GM10266 (cell line): ENCODE measurements around the gene NRG3.

ENCODE experiments used
- DNase-seq: peaks from one replicate; pipeline ENCODE4 v3.0.0; 2012; ENCODE audit errors: extremely low spot score
- CTCF ChIP-seq: IDR thresholded peaks from 2 replicates; pipeline ENCODE4 v1.5.1; 2012; ENCODE audit warnings: mild to moderate bottlenecking, low read depth; ENCODE audit not compliant: control insufficient read depth, insufficient read depth; ENCODE audit errors: missing control alignments

The NRG3 gene

GRCh38 chr10:82440775-82441174 is 565.8 kb downstream of the NRG3 start:
- DNase-seq: no peak
- TF ChIP-seq CTCF: no peak

GRCh38 chr10:82452046-82452445 is 577.1 kb downstream of the NRG3 start:
- DNase-seq: no peak
- TF ChIP-seq CTCF: no peak

- no peak for TF ChIP-seq CTCF
- DNase-seq: no peak
Observed at GRCh38 chr10:82452676-82453075, 577.7 kb downstream of the NRG3 start.

GRCh38 chr10:82453678-82454293 is 578.8 kb downstream of the NRG3 start:
- TF ChIP-seq CTCF: no peak
- no peak for DNase-seq

- TF ChIP-seq CTCF: no peak
Observed at GRCh38 chr10:82462910-82463551, 588.0 kb downstream of the NRG3 start.

GRCh38 chr10:82463614-82464013 is 588.6 kb downstream of the NRG3 start:
- DNase-seq: no peak

More at GRCh38 chr10:82462910-82463551, 588.0 kb downstream of the NRG3 start:
- no peak for DNase-seq

More at GRCh38 chr10:82463614-82464013, 588.6 kb downstream of the NRG3 start:
- no peak for TF ChIP-seq CTCF
